ENCODE measurements around the gene CXorf38.

The CXorf38 gene

GRCh38 chrX:40683245-40683644, 35.9 kb upstream of the CXorf38 start:
- no peak overlapping the region for H3K4me3 ChIP-seq (ENCODE audit: low read length)
- DNase-seq (ENCODE audit: low read depth): no peak
- TF ChIP-seq CTCF (IDR thresholded peaks at IDR 0.05; ENCODE audit: insufficient read depth, low read depth, low read length, missing control alignments): no peak

DNA sequence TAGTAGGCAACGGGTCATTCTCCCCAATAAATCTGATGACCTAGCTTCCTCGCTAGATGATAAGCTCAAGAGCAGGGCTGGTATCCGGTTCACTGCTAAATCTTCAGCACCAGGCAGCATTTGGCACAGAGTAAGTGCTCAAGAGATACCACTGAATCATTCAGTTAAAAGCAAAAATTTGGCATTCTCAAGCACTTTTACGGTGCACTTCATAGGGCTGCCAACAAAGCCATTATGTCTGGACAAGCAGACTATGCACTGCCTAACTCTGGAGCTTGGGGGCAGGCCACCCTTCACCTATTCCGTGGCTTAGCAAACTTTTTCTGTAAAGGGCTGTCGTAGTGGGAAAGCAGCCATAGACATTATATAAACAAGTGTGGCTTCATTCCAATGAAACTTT, 23.8 kb upstream of the CXorf38 start:
- H3K4me3 ChIP-seq (ENCODE audit: low read length): no peak overlapping the region
- no peak for TF ChIP-seq CTCF (IDR thresholded peaks at IDR 0.05; ENCODE audit: insufficient read depth, low read depth, low read length, missing control alignments)
- DNase-seq (ENCODE audit: low read depth): no peak

GRCh38 chrX:40663880-40664630, 16.7 kb upstream of the CXorf38 start:
- peak; percentile 16 for TF ChIP-seq CTCF (IDR thresholded peaks at IDR 0.05; ENCODE audit: insufficient read depth, low read depth, low read length, missing control alignments)
- no peak overlapping the region for H3K4me3 ChIP-seq (ENCODE audit: low read length)
- peak; percentile 1 for DNase-seq (ENCODE audit: low read depth)

DNA sequence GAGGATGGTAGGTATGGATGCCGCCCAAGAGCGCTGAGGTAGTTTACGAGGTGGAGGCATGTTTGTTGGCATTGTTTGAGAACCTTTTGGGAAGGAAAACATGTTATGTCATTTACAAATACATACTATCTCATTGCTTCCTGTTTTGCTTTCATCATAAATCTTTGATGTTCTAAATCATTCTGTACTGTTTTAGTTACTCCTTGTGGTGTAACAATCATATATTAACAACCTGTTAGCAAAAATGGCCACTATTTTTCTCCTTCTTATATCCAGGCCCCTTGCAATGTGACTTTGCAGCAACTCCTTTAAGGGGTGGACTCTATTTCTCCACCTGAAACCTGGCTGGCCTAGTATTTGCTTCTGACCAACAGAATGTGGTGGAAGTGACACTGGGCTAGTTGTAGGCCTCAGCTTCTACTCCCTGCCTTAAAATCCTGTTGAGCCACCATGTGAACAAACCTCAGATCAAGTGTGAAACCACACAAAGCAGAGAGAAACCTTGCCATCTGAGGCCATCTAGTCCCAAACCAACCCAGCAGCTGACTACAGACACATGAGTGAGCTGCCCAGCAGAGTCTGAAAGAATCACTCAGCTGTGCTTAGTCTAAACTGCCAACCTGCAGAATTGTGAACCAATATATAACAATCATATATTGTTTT, 15.8 kb upstream of the CXorf38 start:
- DNase-seq (ENCODE audit: low read depth): no peak
- no peak overlapping the region for H3K4me3 ChIP-seq (ENCODE audit: low read length)
- no peak for TF ChIP-seq CTCF (IDR thresholded peaks at IDR 0.05; ENCODE audit: insufficient read depth, low read depth, low read length, missing control alignments)

DNA sequence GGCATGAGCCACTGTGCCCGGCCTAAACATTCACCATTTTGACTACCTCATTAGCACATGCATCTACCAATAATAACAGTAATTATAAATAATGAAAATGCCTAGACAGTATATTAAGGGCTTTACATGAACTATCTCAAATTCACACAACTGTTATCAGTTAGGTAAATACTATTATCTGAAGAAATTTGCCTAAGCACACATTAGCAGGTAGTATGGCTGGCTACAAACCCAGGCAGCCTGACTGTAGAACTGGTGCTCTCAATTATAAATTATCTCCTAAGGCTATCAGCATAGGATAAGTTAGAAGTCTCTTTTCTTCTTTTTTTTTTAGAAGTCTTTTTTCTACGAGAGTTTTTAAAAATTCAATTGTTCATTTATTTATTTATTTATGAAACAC, 14.1 kb upstream of the CXorf38 start:
- no peak for TF ChIP-seq CTCF (IDR thresholded peaks at IDR 0.05; ENCODE audit: insufficient read depth, low read depth, low read length, missing control alignments)
- no peak for DNase-seq (ENCODE audit: low read depth)
- no peak overlapping the region for H3K4me3 ChIP-seq (ENCODE audit: low read length)

DNA sequence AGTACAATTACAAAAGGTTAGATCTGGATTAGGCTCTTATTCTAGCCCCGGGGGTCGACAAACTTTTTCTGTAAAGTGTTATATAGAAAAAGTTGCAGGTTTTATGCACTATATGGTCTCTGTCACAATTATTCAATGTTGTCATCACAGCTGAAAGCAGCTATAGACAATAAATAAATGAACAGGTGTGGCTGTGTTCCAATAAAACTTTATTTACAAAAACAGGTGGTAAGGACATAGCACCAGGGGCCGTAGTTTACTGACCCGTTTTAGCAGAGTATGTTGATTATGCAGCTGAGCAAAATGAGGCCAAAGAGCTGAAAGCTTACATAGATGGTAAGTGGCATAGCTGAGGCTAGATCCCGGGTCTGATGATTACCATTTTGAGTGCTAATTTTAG, 13.0 kb upstream of the CXorf38 start:
- TF ChIP-seq CTCF (IDR thresholded peaks at IDR 0.05; ENCODE audit: insufficient read depth, low read depth, low read length, missing control alignments): no peak

More for the DNA sequence above, 13.0 kb upstream of the CXorf38 start:
- no peak for DNase-seq (ENCODE audit: low read depth)
- no peak overlapping the region for H3K4me3 ChIP-seq (ENCODE audit: low read length)

Data from epithelial cell of esophagus (primary cell).